GM19099 (cell line): ENCODE measurements around the gene AP2B1.

ENCODE experiments used
- POLR2A ChIP-seq: IDR thresholded peaks from 3 replicates; pipeline ENCODE4 v1.6.1; 2011; ENCODE audit warnings: low read depth; ENCODE audit not compliant: insufficient read length; ENCODE audit errors: extremely low read depth

The AP2B1 gene

DNA sequence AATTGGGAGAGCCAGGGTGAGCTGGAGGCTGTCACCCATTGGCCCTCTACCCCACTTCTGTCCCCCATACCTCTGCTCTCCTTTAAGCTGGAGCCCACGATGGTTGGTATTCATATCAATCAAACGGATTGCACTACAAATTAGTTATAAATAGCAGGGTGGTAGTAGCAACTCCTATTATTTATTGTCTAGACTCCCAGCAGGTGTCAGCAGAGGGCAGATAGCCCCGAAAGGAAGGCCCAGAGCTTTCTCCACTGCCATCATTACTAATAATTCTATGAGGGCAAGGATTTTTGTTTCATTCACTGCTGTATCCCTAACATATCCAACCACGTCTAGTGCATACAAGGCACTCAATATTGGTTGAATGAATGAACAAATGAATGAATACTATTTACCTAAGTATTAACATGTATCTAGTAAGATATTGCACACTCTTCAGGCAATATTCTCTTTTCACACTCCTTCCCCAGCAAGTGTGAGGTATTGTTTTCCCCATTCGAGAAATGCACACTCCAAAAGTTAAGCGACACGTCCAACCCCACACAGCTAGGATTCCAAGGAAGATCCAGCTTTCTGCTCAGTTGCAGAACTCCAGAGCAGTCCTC, 179.9 kb downstream of the AP2B1 start:
- TF ChIP-seq POLR2A = no peak

DNA sequence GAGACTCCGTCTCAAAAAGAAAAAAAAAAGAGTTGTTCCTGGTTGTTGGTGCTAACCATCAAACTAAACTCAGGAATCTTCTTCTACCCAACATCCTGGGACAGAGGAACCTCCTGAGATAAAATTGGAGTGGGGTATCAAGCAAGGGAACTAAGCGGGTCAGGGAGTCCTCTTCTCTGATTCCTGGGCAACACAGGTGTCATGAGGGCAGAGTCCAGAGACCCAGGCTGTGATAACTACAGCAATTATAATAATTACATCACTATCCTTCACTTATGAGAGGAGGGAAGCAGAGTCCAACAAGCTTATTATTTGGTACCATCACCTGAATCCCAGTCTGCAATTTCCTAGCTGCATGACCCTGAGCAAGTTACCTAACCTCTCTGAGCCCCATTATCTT, 181.7 kb downstream of the AP2B1 start:
- no peak for TF ChIP-seq POLR2A

GRCh38 chr17:35769895-35770486, 182.9 kb downstream of the AP2B1 start:
- TF ChIP-seq POLR2A = no peak

- TF ChIP-seq POLR2A = no peak
Measured at GRCh38 chr17:35773129-35773528, 186.0 kb downstream of the AP2B1 start.

DNA sequence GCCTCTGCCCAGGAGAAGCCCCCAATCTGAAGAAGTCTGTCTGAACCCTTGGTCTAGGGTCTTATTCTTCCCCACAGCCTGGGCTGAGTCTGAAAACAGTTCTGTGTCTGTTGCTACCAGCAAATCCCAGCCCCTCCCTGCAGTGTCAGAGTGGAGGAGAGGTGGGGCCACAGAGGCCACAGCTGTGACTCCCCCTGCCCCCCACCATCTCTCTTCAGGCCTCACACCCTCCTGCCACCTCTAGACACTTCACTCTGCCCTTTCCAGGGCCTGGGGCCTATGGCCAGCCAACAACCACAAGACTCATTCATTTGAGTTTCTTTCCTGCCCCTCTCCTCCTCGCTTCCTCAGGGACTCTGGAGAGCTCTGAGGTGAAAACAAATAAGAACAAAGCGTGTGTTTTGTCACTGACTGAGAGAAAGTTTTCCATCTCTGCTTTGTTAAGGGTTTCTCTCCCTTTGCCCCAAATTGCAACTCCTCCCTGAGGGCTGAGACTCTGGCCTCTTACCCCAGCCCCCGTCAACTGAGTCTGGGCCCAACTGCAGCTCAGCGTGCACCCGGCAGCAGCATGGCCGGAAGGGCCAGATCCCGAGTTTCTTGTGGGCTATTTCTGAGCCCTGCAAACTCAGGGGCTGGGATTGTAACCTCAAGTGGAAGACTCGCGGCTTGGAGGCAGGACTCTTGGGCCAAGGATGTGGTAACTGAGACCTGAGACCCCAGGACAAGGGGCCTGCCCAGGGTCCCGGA, 186.7 kb downstream of the AP2B1 start:
- no peak for TF ChIP-seq POLR2A

DNA sequence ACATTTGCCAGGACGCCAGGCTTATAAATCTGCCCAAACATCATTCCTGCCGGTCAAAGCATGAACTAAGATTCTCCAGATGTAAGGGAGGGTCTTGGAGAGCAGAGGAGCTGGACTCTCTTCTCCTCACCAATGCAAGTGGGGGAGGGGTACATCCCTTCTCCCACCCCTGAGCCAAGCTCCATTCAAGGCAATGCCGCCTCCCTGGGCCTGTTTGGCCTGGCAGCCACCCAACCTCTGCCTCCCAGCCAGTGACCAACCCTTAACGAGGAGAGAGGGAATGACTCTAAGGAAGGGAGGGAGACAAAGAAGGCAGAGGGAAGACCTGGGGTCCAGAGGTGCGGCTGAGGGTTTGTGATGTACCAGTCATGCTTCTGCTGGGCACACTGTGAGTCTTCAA, 187.4 kb downstream of the AP2B1 start:
- TF ChIP-seq POLR2A = no peak

DNA sequence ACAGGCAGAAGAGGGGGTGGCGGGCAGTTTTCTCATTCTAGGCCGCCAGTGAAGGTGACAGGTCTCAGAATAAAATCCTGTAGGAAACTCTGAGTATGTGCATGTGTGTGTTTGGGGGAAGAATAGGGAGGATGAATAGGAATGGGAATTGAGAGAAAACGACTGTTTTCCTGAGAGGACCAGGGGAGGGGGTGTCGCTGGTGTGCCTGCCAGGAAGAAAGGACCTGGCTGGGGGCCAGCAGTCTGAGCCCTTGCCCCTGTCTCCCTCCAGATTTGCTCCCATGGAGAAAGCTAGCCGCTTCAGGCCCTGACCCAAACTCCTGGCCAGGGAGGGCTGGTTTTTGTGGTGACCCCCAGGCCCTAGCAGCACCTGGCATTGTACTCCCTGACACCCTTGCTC, 187.9 kb downstream of the AP2B1 start:
- TF ChIP-seq POLR2A = no peak

GRCh38 chr17:35775583-35775982, 188.5 kb downstream of the AP2B1 start:
- TF ChIP-seq POLR2A = no peak
